C4-2B (cell line): ENCODE results near the gene HDAC2.

Experiments
- H3K27ac ChIP-seq: fragments of 450-650 bp; 2 replicates; pipeline ENCODE4 v1.5.1; 2017
- ZFX ChIP-seq: fragments of 450-650 bp; IDR thresholded peaks from 2 replicates; pipeline ENCODE4 v1.6.1; 2017
- TF ChIP-seq, protein P1 (sequence below): fragments of 450-650 bp; conservative IDR thresholded peaks from 2 replicates; pipeline ENCODE4 v1.5.1; 2017; ENCODE audit warnings: mild to moderate bottlenecking

Gene HDAC2

DNA sequence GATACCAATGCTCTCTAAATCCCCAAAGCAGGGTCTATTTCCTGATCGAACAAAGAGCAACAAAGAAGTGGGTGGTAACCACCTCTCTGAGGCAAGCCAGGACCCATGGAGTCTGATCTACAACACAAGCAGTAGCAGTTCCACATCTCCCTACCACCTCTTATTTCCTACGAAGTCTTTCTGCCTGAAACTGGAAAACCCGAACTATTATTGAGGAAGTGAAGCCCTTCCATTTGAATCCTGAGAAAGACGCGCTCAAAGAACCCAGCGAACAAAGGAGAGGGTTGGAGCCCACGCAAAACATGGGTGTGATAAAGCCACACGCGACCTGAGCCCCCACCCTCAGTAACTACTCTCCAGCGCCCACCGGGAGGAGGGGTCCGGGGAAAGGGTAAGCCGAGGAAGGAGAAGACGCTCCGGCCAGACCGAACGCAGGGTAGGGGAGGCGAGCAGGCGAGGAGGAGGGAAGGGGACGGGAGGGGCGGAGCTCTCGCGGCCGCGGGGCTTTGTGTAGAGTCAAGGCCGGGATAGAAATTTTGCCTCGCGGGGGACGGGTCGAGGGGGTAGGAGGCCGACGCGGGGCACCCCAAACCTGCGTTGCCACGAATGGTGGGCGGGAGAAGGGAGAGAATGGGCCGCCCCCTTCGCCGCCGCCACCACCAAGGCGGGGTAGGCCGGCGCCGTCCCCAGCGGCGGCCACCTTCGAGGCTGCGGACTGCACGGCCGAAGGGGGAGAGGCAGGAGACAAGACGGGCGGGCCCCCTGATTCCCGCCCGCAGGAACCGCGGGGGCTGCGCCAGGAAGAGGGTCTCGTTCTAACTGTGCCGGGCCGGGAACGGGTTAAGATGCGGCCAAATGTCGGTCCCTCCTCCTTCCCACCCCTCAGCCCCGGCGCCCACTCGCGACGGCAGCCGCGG lies 802 bp downstream of the HDAC2 start:
- peak; percentile 66 for TF ChIP-seq ZFX
- TF ChIP-seq, protein P1, sequence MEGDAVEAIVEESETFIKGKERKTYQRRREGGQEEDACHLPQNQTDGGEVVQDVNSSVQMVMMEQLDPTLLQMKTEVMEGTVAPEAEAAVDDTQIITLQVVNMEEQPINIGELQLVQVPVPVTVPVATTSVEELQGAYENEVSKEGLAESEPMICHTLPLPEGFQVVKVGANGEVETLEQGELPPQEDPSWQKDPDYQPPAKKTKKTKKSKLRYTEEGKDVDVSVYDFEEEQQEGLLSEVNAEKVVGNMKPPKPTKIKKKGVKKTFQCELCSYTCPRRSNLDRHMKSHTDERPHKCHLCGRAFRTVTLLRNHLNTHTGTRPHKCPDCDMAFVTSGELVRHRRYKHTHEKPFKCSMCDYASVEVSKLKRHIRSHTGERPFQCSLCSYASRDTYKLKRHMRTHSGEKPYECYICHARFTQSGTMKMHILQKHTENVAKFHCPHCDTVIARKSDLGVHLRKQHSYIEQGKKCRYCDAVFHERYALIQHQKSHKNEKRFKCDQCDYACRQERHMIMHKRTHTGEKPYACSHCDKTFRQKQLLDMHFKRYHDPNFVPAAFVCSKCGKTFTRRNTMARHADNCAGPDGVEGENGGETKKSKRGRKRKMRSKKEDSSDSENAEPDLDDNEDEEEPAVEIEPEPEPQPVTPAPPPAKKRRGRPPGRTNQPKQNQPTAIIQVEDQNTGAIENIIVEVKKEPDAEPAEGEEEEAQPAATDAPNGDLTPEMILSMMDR: no peak
- H3K27ac ChIP-seq: peak overlapping the region; percentile 96

DNA sequence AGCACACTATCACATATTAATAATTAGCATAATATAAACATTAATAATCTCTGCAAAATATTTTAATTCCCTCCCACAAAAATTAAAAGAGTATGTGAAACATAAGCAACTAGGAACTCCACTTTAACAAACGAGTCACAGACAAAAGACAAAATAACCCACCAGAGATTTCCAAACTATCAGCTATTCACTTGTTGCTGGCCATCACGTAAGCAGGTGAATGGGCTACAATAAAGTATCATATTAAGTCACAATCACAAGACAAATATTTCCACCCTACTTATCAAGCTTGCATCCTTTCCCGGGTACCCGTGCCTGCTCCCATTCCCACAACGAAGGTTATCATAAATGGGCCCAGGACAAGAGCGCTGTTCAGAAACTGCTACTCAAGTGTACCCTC lies 2.5 kb downstream of the HDAC2 start:
- TF ChIP-seq ZFX: no peak
- TF ChIP-seq, protein P1: no peak

DNA sequence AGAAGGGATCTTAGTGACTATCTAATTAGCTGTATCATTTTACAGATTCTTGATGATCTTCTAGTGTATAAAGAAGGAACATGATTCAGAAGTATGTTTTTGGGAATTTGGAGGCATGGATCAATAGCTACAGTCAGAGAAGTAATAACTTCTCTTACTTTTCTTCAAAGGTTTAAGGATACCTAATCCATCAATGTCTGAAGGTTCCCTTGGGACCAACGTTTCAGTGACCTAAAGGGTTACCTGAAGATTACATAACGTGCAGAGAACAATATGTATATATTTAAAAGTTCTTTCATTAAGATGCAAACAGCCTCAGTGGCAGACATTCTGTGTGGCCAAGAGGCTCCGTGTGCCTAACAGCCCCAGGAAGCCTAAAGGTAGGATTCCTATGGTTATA lies 3.2 kb downstream of the HDAC2 start:
- TF ChIP-seq ZFX: no peak
- TF ChIP-seq, protein P1: no peak
- no peak overlapping the region for H3K27ac ChIP-seq

More for the DNA sequence above, 2.5 kb downstream of the HDAC2 start:
- no peak overlapping the region for H3K27ac ChIP-seq

DNA sequence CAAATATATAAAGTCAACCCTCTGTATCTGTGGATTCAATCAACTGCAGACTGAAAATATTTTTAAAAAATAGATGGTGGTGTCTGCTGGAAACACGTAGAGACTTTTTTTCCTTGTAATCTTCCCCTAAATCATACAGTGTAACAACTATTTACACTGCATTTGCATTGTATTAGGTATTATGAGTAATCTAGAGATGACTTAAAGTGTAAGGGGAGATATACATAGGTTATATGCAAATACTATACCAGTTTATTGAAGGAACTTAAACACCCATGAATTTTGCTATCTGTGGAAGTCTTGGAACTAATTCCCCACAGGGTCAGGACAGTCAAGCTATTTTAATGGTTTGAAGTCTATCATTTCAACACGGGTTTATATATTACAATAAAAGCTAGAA lies 10.2 kb downstream of the HDAC2 start:
- TF ChIP-seq, protein P1: no peak
- TF ChIP-seq ZFX: no peak
- H3K27ac ChIP-seq: no peak overlapping the region

DNA sequence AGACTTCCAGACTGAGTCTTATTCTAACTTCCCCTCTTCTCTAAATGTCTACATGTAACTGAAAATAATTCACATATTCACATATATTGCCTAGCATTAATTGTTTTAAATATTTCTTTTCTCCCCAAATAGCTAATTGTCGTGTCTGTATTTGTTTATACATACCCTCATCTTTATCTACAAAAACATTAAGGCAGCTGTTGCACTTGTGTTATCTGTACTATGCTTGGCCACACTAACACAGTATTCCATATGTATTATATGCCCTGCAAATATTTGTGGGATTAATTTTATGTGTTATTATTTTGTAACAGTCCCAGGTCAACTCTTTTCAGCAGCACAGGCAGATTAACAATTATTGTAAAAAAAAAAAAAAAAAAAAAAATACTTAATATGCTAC lies 11.7 kb downstream of the HDAC2 start:
- TF ChIP-seq, protein P1: no peak
- TF ChIP-seq ZFX: no peak
- H3K27ac ChIP-seq: no peak overlapping the region

DNA sequence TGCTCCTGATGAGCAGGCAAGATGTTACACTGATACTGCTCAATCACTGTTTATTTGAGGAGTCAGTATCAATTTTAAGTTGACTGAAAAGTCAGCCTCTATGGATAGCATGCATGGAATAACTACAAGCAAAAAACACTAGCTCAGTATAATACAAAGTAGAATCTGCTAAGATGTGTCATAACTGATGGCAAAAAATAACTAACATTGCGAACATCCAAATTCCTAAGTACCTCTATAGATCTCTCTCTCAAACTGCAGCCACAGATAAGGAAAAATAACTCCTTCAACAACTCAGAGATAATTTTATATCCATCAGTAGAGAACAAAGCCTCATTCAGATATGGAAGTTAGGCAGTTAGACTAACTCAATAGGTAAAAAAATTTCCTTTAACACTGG lies 16.3 kb downstream of the HDAC2 start:
- H3K27ac ChIP-seq: no peak overlapping the region
- TF ChIP-seq ZFX: no peak
- TF ChIP-seq, protein P1: no peak

DNA sequence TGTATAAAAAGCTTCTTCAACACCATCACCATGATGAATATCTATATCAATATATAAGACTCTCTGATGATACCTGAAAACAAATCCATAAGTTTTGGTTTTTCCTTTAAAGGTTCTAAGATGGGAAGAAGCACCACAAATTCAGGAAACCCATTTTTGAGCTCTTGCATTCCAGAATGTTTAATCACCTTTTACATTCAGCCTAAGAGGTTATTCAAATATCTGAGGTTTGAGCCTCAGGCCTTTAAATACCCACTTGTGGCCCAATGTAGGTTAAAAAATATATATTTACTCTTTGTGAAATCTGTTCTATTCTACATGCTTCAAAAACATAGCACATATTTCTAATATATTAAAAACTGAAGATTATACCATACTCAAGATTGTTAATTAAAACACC lies 17.6 kb downstream of the HDAC2 start:
- H3K27ac ChIP-seq: no peak overlapping the region
- no peak for TF ChIP-seq ZFX

DNA sequence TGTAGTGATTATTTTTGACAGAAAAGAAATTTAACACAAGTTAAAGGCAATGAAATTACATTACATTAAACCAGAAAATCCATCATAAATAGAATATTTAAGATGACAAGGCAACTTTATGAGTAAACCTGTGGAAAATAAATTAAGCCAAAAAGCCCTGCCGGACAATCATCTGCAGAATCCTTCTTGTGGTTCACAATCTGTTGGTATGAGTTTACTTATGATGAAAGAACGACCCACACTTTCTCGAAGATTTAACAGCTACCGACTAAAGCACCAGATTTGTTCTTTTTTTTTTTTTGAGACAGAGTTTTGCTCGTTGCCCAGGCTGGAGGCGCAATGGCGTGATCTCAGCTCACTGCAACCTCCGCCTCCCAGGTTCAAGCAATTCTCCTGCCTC lies 21.4 kb downstream of the HDAC2 start:
- no peak overlapping the region for H3K27ac ChIP-seq
- TF ChIP-seq, protein P1: no peak
- TF ChIP-seq ZFX: no peak
